WERI-Rb-1 (cell line): ENCODE measurements around the gene SEC22C.

ENCODE experiments used
- DNase-seq: peaks from one replicate; pipeline ENCODE4 v3.0.0-alpha.2; 2020
- H3K27ac ChIP-seq: fragments of 250-450 bp; sonication (Bioruptor Pico); 2 replicates; pipeline ENCODE4 v1.5.1; 2020; ENCODE audit warnings: mild to moderate bottlenecking, moderate library complexity
- H3K27me3 ChIP-seq: fragments of 250-450 bp; sonication (Bioruptor Pico); 2 replicates; pipeline ENCODE4 v1.5.1; 2021; ENCODE audit warnings: mild to moderate bottlenecking, low read depth, moderate library complexity; ENCODE audit not compliant: insufficient read depth, severe bottlenecking
- H3K36me3 ChIP-seq: fragments of 250-450 bp; sonication (Bioruptor Pico); 2 replicates; pipeline ENCODE4 v1.5.1; 2020; ENCODE audit warnings: mild to moderate bottlenecking, moderate library complexity
- H3K4me3 ChIP-seq: 2 replicates; pipeline ENCODE4 v1.5.1; 2011; ENCODE audit warnings: low read depth, mild to moderate bottlenecking, control low read depth, low read length
- H3K9me3 ChIP-seq: fragments of 250-450 bp; sonication (Bioruptor Pico); 2 replicates; pipeline ENCODE4 v1.5.1; 2021; ENCODE audit warnings: mild to moderate bottlenecking, moderate library complexity; ENCODE audit not compliant: severe bottlenecking
- CTCF ChIP-seq: IDR thresholded peaks from 2 replicates; pipeline ENCODE4 v1.5.1; 2011; ENCODE audit warnings: low read depth, mild to moderate bottlenecking, control low read depth, inconsistent platforms, low read length

The SEC22C gene

GRCh38 chr3:42581709-42582473 is at the start of gene SEC22C:
Gene SEC22C (minus strand): TSS chr3:42581967. CDS start chr3:42569046, 12,921 bp downstream.
- peak within 1 kb of the TSS; percentile 87 for H3K4me3 ChIP-seq
- no peaks in the 10 kb centered on the region for H3K27me3 ChIP-seq
- H3K9me3 ChIP-seq = no peaks in the 10 kb centered on the region
- peak within 1 kb of the TSS; percentile 87 for H3K27ac ChIP-seq
- TF ChIP-seq CTCF = 0 out of 2 replicates have a peak, but pooled peaks have one; percentile 35
- peaks cover 3% of the 10 kb centered on the region for H3K36me3 ChIP-seq
- peak; percentile 98 for DNase-seq

DNA sequence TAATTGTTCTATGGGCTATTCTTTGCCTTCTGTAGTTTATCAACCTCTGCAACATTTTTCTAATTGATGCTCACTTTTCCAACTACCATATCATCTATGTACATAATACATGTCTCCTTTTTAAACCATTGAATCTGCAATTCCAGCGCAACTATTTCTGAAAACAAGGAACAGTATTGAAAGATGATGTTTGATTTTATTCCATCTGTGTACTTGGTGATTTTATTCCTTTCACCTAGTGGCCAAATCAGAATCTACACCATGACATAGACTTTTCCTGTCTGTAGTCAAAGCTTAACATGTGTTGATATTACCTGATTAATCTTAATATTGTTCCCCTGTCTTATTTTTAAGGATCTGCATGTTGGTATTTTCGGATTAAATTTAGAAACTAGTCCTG is 31.7 kb upstream of the SEC22C start:
- Histone ChIP-seq H3K27me3 (no peaks in the 10 kb centered on the region), H3K9me3 (no peaks in the 10 kb centered on the region), H3K4me3 (no peak overlapping the region), H3K36me3 (peaks cover 26% of the 10 kb centered on the region), H3K27ac (no peak overlapping the region)
- peak; percentile 17; the same call in 1 of the 2 replicates for TF ChIP-seq CTCF
- DNase-seq = no peak

- no peak for TF ChIP-seq CTCF
- Histone ChIP-seq H3K9me3 (no peaks in the 10 kb centered on the region), H3K27me3 (no peaks in the 10 kb centered on the region), H3K36me3 (peaks cover 30% of the 10 kb centered on the region), H3K27ac (no peak overlapping the region), H3K4me3 (no peak overlapping the region)
- DNase-seq = no peak
These were observed 31.2 kb upstream of the SEC22C start for GRCh38 chr3:42612928-42613327.

GRCh38 chr3:42612217-42612616 is 30.4 kb upstream of the SEC22C start:
- H3K27me3 ChIP-seq = no peaks in the 10 kb centered on the region
- no peak overlapping the region for H3K4me3 ChIP-seq
- H3K9me3 ChIP-seq = no peaks in the 10 kb centered on the region
- no peak overlapping the region for H3K27ac ChIP-seq
- no peak for DNase-seq
- no peak for TF ChIP-seq CTCF
- H3K36me3 ChIP-seq = peaks cover 32% of the 10 kb centered on the region

DNA sequence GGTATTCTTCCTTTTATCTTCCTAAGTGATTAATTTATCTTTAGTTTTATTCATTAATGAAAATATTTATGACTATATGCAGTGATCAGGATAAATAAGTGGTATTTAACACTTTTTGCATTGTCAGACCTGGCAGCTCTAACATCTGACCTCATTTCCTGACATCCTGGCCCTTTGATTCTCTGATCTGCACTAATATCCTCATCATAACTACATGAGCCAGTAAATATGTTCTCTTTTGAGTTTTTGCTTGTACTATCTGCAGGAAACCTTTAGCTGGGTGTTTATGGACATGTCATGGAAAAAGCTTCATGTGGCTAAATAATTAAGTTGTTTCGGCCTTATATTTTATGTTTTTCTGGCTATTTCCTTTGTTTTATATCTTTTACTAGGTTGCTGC is 29.2 kb upstream of the SEC22C start:
- no peak for DNase-seq
- Histone ChIP-seq H3K27ac (no peak overlapping the region), H3K4me3 (no peak overlapping the region), H3K27me3 (no peaks in the 10 kb centered on the region), H3K9me3 (no peaks in the 10 kb centered on the region), H3K36me3 (peaks cover 36% of the 10 kb centered on the region)
- TF ChIP-seq CTCF = no peak

GRCh38 chr3:42608581-42608980 is 26.8 kb upstream of the SEC22C start:
- peaks cover 43% of the 10 kb centered on the region for H3K36me3 ChIP-seq
- DNase-seq = no peak
- no peaks in the 10 kb centered on the region for H3K27me3 ChIP-seq
- no peaks in the 10 kb centered on the region for H3K9me3 ChIP-seq
- no peak overlapping the region for H3K27ac ChIP-seq
- no peak overlapping the region for H3K4me3 ChIP-seq
- TF ChIP-seq CTCF = no peak
